GM23338 (cell line): ENCODE results near the gene ZNF469. TPM values are rescaled to one million over a fixed set of nuclear protein-coding genes. Genes with fewer than 3 reads are reported as not detected.

ENCODE experiments used
- ATAC-seq: fragments of 200-7000 bp; cut with Tn5 transposase; 3 replicates; pipeline ENCODE4 v1.9.1; 2020
- DNase-seq: peaks from one replicate; pipeline ENCODE4 v3.0.0-alpha.2; 2015; ENCODE audit warnings: low spot score
- H2AFZ ChIP-seq: fragments of 200-600 bp; sonication (generic); 2 replicates; pipeline ENCODE4 v1.8.0; 2016; ENCODE audit warnings: antibody characterized with exemption, mild to moderate bottlenecking, moderate library complexity
- H3F3A ChIP-seq: fragments of 200-600 bp; sonication (generic); replicated peaks from 2 replicates; pipeline ENCODE4 v1.8.0; 2017; ENCODE audit warnings: antibody characterized with exemption, mixed run types, low read depth
- H3K27ac ChIP-seq: fragments of 200-600 bp; sonication (generic); 2 replicates; pipeline ENCODE4 v1.6.1; 2016; ENCODE audit warnings: low read depth
- H3K27me3 ChIP-seq: fragments of 200-600 bp; sonication (generic); 2 replicates; pipeline ENCODE4 v1.8.0; 2016; ENCODE audit warnings: mild to moderate bottlenecking, mixed run types, moderate library complexity; ENCODE audit not compliant: insufficient read depth
- H3K36me3 ChIP-seq: fragments of 200-600 bp; sonication (generic); 2 replicates; pipeline ENCODE4 v1.8.0; 2016; ENCODE audit warnings: mild to moderate bottlenecking; ENCODE audit not compliant: insufficient read depth
- H3K4me1 ChIP-seq: fragments of 200-600 bp; sonication (generic); 2 replicates; pipeline ENCODE4 v1.8.0; 2016; ENCODE audit warnings: mild to moderate bottlenecking, moderate library complexity; ENCODE audit not compliant: insufficient read depth
- H3K4me2 ChIP-seq: fragments of 200-600 bp; sonication (generic); 2 replicates; pipeline ENCODE4 v1.7.1; 2017; ENCODE audit warnings: mixed run types
- H3K4me3 ChIP-seq: fragments of 200-600 bp; sonication (generic); 2 replicates; pipeline ENCODE4 v1.6.1; 2016; ENCODE audit warnings: mixed run types
- H3K79me2 ChIP-seq: fragments of 200-600 bp; sonication (generic); replicated peaks from 2 replicates; pipeline ENCODE4 v1.8.0; 2017; ENCODE audit warnings: mild to moderate bottlenecking; ENCODE audit not compliant: insufficient read depth
- H3K9me2 ChIP-seq: fragments of 200-600 bp; sonication (generic); 2 replicates; pipeline ENCODE4 v1.8.0; 2017; ENCODE audit not compliant: insufficient read depth
- H4K20me1 ChIP-seq: fragments of 200-600 bp; sonication (generic); replicated peaks from 2 replicates; pipeline ENCODE4 v1.8.0; 2017; ENCODE audit warnings: mild to moderate bottlenecking; ENCODE audit not compliant: insufficient read depth
- H3K27ac Mint-ChIP-seq: 2 replicates; pipeline ENCODE4 v1.8.0; 2020; ENCODE audit warnings: inconsistent platforms, mild to moderate bottlenecking, moderate library complexity, mixed read lengths
- H3K27me3 Mint-ChIP-seq: 3 replicates; pipeline ENCODE4 v1.8.0; 2022; ENCODE audit warnings: low read depth, mild to moderate bottlenecking, moderate library complexity, mixed read lengths, inconsistent platforms; ENCODE audit not compliant: insufficient read depth, poor library complexity
- H3K36me3 Mint-ChIP-seq: 3 replicates; pipeline ENCODE4 v1.8.0; 2021; ENCODE audit warnings: low read depth, mild to moderate bottlenecking, inconsistent platforms, moderate library complexity, mixed read lengths
- H3K4me1 Mint-ChIP-seq: 3 replicates; pipeline ENCODE4 v1.8.0; 2020; ENCODE audit warnings: mild to moderate bottlenecking, inconsistent platforms, mixed read lengths
- H3K4me3 Mint-ChIP-seq: 3 replicates; pipeline ENCODE4 v1.8.0; 2021; ENCODE audit warnings: moderate library complexity, mild to moderate bottlenecking, inconsistent platforms, mixed read lengths
- H3K9me3 Mint-ChIP-seq: 3 replicates; pipeline ENCODE4 v1.8.0; 2020; ENCODE audit warnings: moderate library complexity, mild to moderate bottlenecking, inconsistent platforms, mixed read lengths
- CREB1 ChIP-seq: fragments of 250-450 bp; sonication (Bioruptor Pico); IDR thresholded peaks from 2 replicates; pipeline ENCODE4 v1.5.0; 2020; ENCODE audit warnings: low read depth, mild to moderate bottlenecking, moderate library complexity
- CTCF ChIP-seq, 2 experiments: fragments of 200-600 bp in 1 of 2; sonication (generic) in 1 of 2; conservative IDR thresholded peaks; 2 replicates each; pipeline versions ENCODE4 v1.5.1 to v1.6.1; 2016 to 2017; ENCODE audit warnings: antibody characterized with exemption in 2 of 2, low read depth in 2 of 2, mild to moderate bottlenecking in 2 of 2, moderate library complexity in 1 of 2
- ETS1 ChIP-seq: IDR thresholded peaks from 2 replicates; pipeline ENCODE4 v1.6.1; 2016; ENCODE audit warnings: antibody characterized with exemption
- EZH2 ChIP-seq: fragments of 200-600 bp; sonication (generic); IDR thresholded peaks from one replicate; pipeline ENCODE4 v1.8.0; 2017; ENCODE audit warnings: antibody characterized with exemption, mild to moderate bottlenecking, low read depth; ENCODE audit not compliant: unreplicated experiment
- EZH2phosphoT487 ChIP-seq: fragments of 200-600 bp; sonication (generic); IDR thresholded peaks from one replicate; pipeline ENCODE4 v1.8.1; 2018; ENCODE audit warnings: antibody characterized with exemption; ENCODE audit not compliant: unreplicated experiment
- JUNB ChIP-seq: IDR thresholded peaks from one replicate; pipeline ENCODE4 v1.6.1; 2016; ENCODE audit warnings: antibody characterized with exemption; ENCODE audit not compliant: unreplicated experiment
- NANOG ChIP-seq: IDR thresholded peaks from 2 replicates; pipeline ENCODE4 v1.6.1; 2016; ENCODE audit warnings: antibody characterized with exemption, borderline replicate concordance
- POLR2AphosphoS5 ChIP-seq: IDR thresholded peaks from 2 replicates; pipeline ENCODE4 v1.6.1; 2016; ENCODE audit warnings: antibody characterized with exemption, low read depth
- REST ChIP-seq: IDR thresholded peaks from one replicate; pipeline ENCODE4 v1.6.1; 2018; ENCODE audit warnings: antibody characterized with exemption; ENCODE audit not compliant: unreplicated experiment
- STAT1 ChIP-seq: IDR thresholded peaks from one replicate; pipeline ENCODE4 v1.6.1; 2016; ENCODE audit warnings: antibody characterized with exemption; ENCODE audit not compliant: unreplicated experiment
- ZNF114 ChIP-seq: fragments of 250-450 bp; sonication (Bioruptor Pico); IDR thresholded peaks from 2 replicates; pipeline ENCODE4 v1.5.0; 2020; ENCODE audit warnings: mild to moderate bottlenecking, moderate library complexity
- ZNF331 ChIP-seq: fragments of 250-450 bp; sonication (Bioruptor Pico); IDR thresholded peaks from 2 replicates; pipeline ENCODE4 v1.5.0; 2020; ENCODE audit warnings: low read depth, mild to moderate bottlenecking, moderate library complexity
- ZNF462 ChIP-seq: fragments of 250-450 bp; sonication (Bioruptor Pico); IDR thresholded peaks from 2 replicates; pipeline ENCODE4 v1.5.0; 2020; ENCODE audit warnings: mild to moderate bottlenecking, moderate library complexity
- polyA plus RNA-seq: library from polyadenylated mRNA; unstranded; fragments of >200 nt; fragmentation: Nextera tagmentation; extraction: Ambion mirVana; gene quantifications from 2 replicates; pipeline ENCODE4 v1.2.1, GENCODE V29; 2016
- total RNA-seq: library from RNA; depleted of rRNA; stranded (reverse); fragments of >200 nt; shearing (Covaris generic); gene quantifications from 2 replicates; pipeline ENCODE4 v1.2.3, GENCODE V29; 2014

ZNF469 gene
- total and polyA plus RNA-seq, 2 experiments from 2014 or later: 0.23 to 1.9 TPM

- ATAC-seq (no peak), DNase-seq (no peak)
- Histone ChIP-seq H3K27ac (no peak overlapping the region), H3K4me3 (no peak overlapping the region), H2AFZ (no peak overlapping the region), H3K4me1 (no peaks in the 10 kb centered on the region), H3K36me3 (no peaks in the 10 kb centered on the region), H3F3A (no peaks in the 10 kb centered on the region), H4K20me1 (no peaks in the 10 kb centered on the region), H3K27me3 (peaks cover 12% of the 10 kb centered on the region), H3K4me2 (no peak overlapping the region), H3K79me2 (no peaks in the 10 kb centered on the region), H3K9me2 (no peaks in the 10 kb centered on the region)
- Mint-ChIP-seq H3K4me1 (no peaks in the 10 kb centered on the region), H3K9me3 (no peaks in the 10 kb centered on the region), H3K27me3 (peaks cover 19% of the 10 kb centered on the region), H3K36me3 (no peaks in the 10 kb centered on the region), H3K27ac (no peak overlapping the region), H3K4me3 (no peak overlapping the region)
- TF ChIP-seq STAT1: no peak
- TF ChIP-seq ZNF462 (CRISPR knock-in tag): no peak
- TF ChIP-seq EZH2phosphoT487: no peak
- no peak for TF ChIP-seq EZH2
- no peak for TF ChIP-seq CTCF (conservative IDR thresholded peaks at IDR 0.05; ENCODE audit: low read depth in 2 of 2)
- no peak for TF ChIP-seq ZNF114 (CRISPR knock-in tag)
- no peak for TF ChIP-seq NANOG
- TF ChIP-seq REST: no peak
- TF ChIP-seq JUNB: no peak
- TF ChIP-seq POLR2AphosphoS5: no peak
- no peak for TF ChIP-seq ETS1
- no peak for TF ChIP-seq ZNF331 (CRISPR knock-in tag)
- no peak for TF ChIP-seq CREB1 (CRISPR knock-in tag)
These were observed 6.4 kb downstream of the ZNF469 start for GRCh38 chr16:88389191-88389590.
